HG03571 (cell line): ENCODE data around the gene TLE3.

Experiments used
- ATAC-seq: cut with Tn5 transposase; IDR thresholded peaks from one replicate; pipeline ENCODE4 v1.9.1; 2021; ENCODE audit not compliant: unreplicated experiment

The TLE3 gene

DNA sequence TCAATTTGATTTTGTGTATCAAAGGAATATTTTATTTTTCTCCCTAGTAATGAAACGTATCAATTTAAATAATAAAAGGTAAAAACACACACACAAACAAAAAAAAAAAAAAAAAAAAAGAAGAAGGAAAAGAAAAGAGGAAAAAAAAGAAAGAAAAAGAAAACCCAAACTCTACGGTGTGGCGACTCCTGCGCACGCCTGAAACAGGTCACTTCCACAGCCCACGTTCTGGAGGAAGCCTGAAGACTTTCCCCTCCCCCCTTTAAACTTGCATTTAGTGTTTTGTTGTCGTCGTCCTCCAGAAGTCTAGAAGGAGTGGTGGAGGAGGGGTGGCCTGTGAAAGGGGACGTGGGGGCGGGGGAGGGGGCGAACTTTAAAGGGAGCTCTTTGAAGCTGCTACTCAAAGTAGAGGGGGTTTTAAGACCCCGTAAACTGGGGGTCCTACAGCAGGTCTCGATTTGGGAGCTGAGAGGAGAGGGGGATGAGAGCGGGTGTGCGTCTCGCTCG lies 2.3 kb upstream of the TLE3 start:
- no peak for ATAC-seq

DNA sequence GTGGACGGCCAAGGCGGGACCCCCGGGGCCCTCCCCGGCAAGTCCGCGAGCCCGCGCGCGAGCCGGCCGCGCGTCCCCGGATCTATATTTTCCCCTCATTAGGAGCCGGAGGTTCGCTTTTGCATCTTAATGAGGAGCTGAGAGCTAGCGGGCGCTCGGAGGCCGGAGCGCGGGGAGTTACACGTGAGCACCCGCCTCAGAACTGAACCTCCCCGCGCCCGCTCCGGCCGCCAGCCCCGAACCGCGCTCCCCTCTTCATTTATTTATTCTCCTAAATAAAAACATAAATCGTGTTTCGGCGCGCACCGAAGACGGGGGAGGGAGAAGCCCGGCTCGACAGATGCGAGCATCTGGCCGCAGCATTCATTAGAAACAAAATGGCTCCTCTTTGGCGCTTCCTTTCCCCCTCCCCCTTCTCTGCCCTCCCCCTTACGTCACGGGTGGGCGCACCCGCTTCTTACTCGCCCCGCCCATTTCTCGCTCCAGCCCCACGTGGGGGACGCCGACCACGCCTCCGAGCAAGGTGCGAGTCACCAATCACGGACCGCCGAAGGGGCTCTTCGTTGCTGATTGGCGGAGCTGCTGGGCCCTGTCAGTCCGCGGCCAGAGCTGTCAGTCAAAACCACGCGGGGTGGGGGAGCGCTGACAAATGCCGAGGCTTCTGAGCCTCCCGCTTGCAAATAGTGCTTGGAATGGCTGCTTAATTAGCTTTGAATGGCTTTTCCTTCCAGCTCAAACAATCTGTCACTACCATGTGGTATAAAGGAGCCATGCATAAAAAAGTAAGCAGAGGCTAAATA lies 1.6 kb upstream of the TLE3 start:
- peak; percentile 56 for ATAC-seq

GRCh38 chr15:70098461-70099166 lies 897 bp upstream of the TLE3 start:
- no peak for ATAC-seq

- no peak for ATAC-seq
Measured at GRCh38 chr15:70098153-70098460, 390 bp upstream of the TLE3 start.

DNA sequence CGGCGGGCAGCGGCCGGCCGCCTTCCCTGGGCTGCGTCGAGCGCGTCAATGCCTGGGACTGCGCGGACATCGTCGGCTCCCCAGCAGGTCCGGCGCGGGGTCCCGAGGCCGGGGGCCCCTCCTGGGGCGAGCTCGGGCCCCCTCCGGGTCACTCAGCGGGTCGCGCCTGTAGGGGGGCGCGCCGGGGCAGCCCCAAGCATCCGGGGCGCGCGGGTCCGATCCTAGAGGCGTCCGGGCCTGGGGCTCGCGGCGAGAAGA lies 725 bp downstream of the TLE3 start:
- ATAC-seq, result no peak

GRCh38 chr15:70096215-70097062 lies 1.3 kb downstream of the TLE3 start:
- ATAC-seq, result no peak

- no peak for ATAC-seq
Measured at GRCh38 chr15:70095408-70096214, 2.1 kb downstream of the TLE3 start.

DNA sequence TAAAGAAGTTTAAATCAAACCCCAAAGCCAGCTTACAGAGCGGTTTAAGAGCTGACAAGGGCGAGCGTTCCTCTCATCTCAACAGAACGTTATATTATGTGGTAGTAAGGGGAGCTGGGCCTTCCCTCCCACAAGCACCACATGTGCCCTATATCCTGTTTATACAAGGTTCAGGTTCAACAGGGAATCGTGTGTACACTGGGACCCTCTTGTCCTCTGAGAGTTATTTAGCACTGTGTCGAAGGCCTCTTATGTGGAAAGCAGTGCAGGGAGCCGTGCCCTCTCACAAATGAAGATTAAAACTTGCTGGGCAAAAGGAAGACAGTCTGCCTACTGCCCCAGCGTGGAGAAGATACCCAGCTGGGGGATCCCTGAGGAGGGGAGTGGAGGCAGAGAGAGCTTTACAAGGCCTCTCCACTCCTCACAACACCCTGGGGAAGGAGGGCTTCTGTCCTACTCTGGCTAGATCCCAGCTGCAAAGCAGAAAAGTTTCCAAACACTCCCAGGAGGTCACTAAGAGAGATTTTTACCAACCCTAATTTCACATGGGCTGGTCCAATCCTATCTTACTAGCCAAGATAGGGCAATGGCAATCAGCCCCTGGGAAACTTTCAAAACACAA lies 2.9 kb downstream of the TLE3 start:
- ATAC-seq, result no peak

GRCh38 chr15:70093481-70094319 lies 4.0 kb downstream of the TLE3 start:
- ATAC-seq, result no peak

GRCh38 chr15:70093070-70093469 lies 4.6 kb downstream of the TLE3 start:
- no peak for ATAC-seq

DNA sequence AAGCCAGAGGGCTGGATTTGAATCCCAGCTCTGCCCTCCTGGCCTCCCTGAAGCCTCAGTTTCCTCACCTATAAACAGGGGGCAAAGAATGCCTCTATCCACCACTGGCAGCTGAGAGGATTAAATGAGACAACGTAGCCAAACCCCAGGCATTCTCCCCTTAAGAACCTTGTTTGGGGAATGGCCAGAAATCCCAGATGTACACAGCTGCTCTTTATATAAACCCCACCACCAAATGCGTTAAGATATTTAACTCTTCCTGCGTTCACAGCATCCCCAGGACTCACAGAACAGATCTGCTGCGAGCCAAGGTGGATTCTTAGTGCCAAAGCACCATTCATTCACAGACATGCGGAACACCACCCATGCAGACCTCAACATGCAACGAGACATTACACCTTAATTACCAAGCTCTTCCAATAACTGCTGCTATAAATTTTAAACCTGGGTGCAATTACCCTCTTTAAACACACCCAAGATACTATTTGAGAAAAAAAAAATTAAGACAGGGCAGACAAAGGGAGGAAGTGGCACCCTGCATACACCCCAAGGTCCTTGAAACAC lies 5.2 kb downstream of the TLE3 start:
- ATAC-seq, result no peak

DNA sequence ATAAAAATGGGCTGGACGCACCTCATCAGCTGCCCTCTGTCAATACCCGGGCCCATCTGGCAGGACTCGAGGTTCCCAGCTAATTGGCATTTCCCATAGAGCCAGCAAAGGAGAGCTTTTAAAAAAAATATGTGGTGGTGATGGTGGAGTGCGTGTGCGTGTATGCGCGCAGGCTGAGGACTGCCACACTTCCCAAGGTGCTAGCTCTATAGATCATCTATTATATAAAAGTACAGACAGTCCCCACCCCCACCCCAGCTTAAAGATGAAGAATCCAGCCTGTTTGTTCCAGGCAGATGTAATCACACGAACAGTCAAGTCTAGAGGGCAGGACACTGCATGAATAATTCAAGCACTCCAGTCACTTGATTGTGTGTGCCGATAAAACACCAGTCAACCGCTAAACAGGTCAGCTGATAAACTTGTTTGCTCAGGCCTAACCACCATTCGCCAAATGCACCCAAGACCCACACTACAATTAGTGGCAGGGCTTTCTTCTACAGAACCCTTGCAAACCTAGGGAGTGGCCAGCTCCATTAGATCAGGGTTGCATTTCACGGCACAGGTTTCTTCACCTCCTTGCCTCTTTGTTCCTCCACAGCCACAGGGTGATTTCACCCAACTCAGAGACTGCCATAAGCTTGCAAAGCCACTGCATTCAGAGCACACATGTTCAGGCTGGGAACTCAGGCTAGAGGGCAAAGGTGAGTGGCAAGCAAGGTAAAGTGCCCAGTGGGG lies 5.8 kb downstream of the TLE3 start:
- no peak for ATAC-seq

DNA sequence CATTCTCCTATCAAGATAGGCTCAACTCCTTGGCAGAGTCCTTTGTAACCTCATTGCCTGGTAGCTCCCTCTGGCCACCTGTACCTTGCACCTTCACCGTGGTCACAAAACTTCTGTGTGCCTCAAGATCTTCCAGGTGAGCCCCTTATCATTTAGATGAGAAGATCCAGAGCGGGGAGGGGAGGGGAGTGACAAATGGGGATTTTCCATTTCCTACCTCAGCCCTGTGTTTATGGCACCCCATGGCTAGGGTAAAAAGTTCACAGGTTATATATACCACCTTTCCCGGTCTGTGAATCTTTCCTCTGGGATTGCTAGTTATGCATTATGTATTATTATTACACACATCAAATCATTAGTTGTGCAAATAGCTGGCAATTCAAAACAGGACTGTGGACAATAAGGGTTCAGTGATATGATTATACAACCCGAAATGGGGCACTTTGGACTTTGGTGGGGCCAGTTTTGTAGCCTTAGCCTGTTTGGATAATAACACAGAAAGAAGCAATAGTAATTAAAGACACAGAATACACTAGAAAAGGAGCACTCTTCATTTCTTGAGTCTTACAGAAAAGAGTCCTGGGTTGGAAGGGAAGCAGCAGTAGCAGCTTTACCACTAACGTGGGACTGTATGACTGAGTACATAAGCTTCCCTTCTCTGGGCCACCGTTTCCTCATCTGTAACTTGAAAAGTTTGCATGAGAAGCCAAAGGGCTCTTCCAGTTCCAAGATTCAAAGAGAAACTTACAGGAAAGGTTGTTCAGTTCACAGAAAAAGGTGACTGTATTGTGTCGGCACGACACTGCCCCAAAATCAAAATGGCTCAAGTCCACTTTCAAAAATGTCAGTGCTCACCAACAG lies 7.1 kb downstream of the TLE3 start:
- no peak for ATAC-seq

GRCh38 chr15:70089692-70089971 lies 8.1 kb downstream of the TLE3 start:
- ATAC-seq, result no peak

GRCh38 chr15:70088887-70089691 lies 8.6 kb downstream of the TLE3 start:
- ATAC-seq, result no peak

- ATAC-seq, result no peak
Measured at GRCh38 chr15:70088455-70088854, 9.3 kb downstream of the TLE3 start.

GRCh38 chr15:70087708-70088352 lies 9.9 kb downstream of the TLE3 start:
- ATAC-seq, result no peak
